HG02678 (cell line): ENCODE data around the gene WNT8A.

Experiments used
- ATAC-seq: cut with Tn5 transposase; IDR thresholded peaks from one replicate; pipeline ENCODE4 v1.9.1; 2021; ENCODE audit warnings: mild to moderate bottlenecking, moderate library complexity; ENCODE audit not compliant: unreplicated experiment

Gene WNT8A

DNA sequence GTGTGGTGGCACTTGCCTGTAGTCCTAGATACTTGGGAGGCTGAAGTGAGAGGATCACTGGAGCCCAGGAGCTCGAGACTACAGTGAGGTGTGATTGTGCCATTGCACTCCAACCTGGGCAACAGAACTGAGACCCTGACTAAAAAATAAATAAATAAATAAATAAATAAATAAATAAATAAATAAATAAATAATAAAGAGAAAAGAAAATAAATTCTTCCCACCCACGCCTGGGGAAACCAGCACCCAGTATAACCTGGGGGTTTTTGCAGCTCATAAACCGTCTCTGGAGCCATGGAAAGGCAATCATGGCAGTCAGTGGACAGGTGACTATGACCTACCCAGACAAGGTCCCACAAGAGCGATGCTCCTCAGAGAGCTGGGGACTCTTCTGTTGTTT, 7.9 kb downstream of the WNT8A start:
- no peak for ATAC-seq

DNA sequence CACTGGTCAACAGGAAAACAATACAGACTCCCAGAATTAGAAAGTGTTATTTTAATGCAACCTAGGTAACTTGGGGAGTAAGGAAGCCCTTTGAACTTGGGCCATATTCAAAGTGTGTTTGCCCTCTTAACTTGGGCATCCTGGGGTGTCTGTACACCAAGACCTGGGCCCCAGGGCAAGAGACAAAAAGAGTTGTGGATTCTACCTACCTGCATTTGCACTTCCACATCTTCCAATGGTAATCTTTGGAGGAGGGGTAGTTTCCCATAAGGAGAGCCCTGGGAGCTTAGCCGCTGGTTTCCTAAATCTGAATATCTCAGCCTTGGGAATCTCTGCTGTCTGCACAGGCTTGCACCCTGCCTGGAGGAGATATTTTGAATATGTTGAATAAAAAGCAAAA, 8.5 kb downstream of the WNT8A start:
- ATAC-seq = no peak

DNA sequence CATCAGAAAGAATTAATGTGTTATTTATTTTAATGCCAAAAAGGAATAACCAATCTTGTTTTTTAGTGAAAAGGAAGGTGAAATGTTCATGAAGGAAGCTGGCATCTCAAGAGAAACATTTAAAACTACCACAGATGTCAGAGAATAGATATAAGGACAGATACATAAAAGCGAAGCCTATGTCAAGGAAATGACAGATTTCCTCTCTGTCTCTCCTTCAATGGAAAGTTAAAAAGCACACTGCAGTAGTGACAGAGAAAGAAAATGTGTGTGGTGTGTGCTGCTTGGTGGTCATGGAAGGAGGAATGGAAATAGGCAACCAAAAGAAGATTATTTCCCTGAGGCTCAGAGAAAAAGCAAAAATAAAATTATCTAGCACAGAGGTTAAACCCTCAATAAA, 9.2 kb downstream of the WNT8A start:
- ATAC-seq = no peak

DNA sequence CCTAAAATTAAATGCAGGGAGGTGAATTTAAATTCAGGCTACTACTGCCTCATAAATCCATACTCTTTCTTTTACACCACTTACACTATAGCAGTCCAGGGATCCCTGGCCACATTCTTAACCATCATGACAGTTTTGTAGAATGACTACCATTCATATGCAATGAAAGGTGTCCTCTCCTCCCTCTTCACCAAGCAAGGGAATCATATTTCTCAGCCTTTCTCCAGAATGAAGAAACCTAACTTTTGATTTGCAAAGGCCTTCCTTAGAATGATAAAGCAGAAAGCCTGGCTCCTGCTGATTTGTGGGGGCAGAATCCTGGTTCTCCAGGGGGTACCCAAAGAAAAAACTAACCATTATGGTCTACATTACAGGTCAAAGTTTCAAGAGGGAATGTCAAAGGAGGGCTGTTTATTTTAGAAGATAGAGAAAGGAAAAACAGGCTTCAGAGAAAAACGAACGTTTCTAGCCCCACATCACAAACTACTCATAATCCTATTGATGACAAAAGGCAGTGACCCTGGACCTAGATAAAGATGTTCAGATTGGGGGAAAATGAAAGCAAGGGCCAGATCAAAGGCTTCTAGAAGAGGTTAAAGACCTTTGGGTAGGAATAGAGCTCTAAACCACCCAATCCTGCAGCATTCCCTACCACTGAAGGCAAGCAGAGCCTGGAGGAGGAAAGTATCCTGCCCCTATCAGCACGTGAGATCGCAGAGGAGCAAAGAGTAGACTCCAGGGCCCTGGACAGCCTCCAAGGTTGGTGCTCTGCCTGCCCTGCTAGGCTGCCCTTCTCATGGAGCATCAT, 11.5 kb downstream of the WNT8A start:
- ATAC-seq = no peak

DNA sequence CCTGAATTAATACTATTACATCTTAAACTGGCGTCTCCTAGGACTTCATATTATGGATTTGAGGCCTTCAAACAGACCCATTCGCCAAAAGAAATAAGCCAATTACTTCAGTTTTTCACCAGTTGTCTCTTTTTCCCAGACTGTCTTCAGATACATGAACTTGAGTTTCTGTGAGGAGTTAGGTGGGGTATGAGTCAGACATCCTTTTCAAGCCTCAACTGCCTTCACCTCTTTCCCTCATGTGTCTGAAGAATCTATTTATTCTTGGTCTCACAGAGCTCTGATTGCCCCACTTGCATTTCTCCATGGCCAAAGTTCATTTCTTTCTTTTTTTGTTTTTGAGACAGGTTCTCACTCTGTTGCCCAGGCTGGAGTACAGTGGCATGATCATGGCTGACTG, 12.5 kb downstream of the WNT8A start:
- no peak for ATAC-seq

DNA sequence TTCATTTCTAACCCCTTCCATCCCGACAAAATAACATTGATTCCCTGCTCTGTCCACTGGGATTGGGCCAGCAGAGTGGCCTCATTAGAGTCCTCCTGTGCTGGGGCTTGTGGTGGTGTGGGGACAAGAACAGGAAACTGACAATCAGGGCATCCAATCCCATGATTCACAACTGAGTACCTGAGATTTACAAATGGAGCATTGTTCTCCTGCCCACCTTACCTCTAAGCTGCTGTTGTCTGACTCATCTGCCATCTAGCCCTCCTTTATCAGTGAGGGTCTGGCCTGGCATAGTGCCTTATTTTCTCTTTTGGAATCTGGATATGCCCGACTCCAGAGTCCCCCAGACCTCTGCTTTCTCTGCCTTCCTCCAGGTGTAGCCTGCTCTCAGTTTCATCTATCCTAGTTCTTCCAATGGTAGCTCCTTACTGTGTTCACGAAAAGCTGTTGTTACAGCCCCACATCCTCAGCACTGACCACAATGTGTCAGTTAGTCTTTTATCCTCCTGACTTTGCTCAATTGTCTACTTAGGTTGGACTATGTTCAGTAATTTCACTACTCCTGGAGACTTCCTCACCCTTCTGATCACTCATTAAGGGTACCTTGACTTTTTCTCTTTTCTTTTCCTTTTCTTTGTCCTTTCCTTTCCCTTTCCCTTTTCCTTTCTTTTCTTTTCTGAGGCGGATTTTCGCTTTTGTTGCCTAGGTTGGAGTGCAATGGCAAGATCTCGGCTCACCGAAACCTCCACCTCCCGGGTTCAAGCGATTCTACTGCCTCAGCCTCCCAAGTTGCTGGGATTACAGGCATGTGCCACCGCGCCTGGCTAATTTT, 13.4 kb downstream of the WNT8A start:
- no peak for ATAC-seq

DNA sequence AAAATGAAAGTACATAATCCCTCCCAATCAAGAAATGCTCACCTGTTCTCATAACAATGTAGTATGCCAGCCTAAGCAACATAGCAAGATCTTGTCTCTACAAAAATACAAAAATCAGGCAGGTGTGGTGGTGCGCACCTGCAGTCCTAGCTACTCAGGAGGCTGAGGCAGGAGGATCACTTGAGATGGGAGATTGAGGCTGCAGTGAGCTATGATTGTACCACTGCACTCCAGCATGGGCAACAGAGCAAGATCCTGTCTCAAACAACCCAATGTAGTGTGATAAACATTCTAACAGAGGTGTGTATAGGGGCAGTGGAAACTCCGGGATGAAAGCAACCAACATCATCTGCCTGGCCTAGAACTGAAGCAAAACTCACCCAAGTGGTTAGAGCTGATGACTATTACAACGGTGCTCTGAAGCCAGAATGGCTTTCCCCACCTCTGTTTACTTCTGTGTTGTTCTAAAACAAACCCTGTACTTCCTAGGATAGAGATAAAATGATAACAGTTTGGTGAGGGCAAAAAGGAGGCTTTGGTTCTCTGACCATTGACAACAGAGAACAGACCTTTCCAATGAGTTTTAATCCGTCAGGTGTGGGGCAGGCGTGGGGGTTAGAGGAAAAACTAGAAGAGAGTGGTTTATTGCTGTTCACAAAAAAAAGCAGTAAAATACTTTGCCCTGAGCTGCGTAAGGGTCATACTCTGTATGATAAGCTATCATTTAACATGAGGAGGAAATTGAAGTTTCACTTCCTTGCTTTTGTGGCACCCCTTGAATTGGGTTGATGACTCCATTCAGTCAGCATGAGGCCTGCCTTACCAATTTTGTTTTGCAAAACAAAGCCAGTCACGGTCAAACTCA, 18.9 kb downstream of the WNT8A start:
- no peak for ATAC-seq

DNA sequence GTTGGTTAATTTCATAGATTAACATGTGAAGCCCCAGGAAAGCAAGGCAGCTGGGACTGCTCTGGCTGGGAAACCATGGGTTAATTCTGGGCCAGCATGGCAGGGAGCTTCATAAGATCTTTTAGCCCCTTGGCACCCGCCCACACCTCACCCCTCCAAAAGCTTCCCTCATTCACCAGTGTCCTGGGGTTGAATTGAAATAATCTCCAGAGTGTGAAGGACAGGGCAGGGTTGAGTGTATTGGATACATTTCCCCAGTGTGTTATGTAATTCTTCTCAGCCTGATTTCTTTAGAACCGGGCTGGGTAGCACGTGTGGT, 19.4 kb downstream of the WNT8A start:
- no peak for ATAC-seq

DNA sequence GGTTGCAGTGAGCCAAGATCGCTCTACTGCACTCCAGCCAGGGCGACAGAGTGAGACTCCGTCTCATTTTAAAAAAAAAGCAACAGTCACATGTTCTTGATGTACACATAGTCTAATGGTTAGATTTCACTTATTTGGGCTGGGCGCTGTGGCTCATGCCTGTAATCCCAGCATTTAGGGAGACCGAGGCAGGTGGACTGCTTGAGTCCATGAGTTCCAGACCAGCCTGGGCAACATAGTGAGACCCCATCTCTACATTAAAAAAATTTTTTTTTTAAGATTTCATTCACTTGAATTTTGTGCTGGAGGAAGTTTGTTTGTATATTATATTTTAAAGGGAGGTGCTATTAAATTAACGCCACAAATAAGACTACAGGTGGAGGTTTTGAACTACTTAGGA, 21.9 kb downstream of the WNT8A start:
- ATAC-seq = no peak

DNA sequence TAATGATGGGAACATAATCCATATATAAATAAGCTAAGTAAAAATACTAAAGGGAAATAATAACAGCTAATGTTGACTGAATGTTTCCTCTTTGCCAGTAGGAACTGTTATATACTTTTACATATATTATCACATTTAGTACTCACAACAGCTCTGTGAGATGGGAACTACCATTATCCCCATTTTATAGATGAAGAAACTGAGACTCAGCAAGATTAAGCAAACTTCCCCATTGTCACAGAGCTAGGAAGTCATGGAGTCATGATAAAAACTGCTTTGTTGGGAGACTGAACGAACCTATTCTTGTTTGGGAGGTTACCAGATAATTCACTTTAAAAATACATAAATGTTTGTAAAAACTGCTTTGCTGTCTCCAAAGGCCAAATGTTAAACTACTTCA, 23.4 kb downstream of the WNT8A start:
- ATAC-seq = no peak

DNA sequence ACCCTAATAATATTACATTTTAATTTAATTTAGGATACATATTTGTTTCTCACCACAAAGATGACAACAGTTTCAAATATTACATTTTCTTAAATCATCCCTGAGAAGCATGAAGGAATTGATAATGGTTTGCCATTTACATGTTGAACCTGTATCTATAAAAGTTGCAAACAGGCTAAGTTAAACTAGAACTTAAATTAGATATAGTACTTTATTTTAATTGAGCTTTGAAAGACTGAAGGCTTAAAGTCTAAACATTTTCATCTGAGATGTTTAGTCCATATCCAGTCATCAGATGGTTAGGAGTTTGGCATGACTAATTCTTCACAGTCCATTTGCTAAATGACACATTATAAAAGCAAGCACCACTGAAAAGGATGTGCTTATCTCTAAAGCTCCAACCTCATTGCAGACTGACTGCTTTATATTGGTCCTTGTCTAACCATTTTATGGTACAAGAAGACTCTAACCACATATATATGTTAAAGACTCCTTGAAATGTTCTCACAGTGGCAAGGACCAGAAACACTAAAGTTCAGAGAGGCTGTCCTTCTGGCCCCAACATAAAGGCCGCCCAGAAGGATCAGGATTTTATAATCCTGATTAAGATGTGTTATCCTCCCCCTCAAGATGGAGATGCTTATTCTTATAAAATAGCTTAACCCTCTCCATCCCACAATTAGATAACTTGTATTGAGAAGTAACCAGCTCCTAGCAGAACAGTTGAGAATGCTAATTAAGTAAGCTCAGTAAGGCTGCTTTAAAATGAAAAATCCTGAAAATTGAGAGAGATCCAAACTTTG, 25.8 kb downstream of the WNT8A start:
- ATAC-seq = no peak

DNA sequence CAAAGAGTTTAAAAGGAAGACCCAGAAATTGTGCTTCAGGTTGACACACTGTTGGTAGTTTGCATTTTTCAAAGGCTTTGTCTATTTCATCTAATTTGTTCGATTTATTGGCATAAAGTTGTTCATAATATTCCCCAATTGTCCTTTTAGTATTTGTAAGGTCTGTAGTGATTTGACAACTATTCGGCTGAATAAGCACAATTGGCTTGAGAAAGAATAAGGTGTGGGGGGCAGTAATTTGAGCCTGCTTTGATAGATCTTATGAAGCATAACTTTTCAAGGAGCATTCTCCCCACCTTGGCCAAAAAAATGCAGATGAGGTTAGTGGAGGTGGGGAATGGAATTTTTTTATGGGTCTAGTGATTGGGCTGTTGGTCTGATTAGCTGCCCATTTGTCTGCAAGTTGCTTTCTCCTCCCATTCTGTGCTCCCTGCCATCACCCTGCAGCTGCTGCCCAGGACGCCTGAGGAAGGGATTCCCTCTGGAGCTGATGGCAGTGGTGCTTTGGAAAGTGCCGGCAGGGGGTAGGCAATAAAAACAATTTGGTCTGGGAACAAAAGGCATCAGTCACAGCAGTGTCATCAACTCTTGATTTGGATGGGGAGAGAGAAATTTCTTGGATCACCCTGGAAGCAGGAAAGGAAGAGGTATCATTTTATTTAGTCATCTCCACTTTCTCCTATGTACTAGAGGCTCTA, 26.6 kb downstream of the WNT8A start:
- no peak for ATAC-seq

DNA sequence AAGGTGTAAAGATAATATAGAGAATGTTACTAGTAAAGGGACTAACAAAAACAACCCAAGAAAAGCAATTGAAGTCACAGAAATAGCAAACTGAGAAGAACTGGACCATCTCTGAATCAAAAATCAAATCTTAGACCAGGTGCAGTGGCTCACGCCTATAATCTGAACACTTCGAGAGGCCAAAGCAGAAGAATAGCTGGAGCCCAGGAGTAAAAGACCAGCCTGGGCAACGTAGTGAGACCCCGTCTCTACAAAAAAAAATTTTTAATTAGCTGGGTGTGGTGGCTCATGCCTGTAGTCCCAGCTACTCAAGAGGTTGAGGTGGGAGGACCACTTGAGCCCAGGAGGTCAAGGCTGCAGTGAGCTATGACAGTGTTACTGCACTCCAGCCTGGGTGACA, 27.3 kb downstream of the WNT8A start:
- ATAC-seq = no peak

DNA sequence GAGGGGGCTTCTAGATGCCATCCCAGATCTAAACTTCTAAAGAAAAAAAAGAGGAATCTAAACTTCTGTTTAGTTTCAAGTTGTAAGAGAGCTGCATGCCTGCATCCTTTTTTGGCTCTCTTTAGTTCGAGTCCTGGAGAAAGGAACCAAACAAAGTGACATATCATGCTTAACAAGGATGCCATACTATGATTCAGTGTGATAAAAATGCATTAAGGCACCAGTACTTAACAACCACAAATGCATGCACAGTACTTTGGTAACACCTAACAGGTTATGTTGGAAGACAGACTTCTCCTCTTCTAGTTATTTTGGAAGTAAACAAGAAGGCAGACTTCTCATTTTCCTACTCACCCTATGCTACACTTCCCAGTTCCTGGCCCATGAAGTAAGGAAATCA, 28.1 kb downstream of the WNT8A start:
- no peak for ATAC-seq

DNA sequence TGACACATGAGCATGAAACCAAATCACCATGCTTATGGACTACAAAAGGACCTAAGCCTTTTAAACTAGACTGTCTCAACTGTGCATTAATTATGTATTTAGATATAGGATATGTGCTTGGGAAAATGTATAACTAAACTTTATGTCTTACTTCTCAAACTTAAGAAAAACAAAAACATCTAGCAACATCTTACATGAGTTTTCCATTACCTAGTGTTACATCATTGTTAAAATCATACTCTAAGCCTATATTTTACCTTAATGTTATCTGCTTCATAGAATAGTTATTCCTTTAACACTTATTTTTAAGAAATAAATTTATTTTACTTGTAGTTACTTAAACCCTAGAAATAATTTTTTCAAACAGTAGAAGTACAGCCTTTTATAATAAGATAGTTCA, 31.4 kb downstream of the WNT8A start:
- no peak for ATAC-seq

DNA sequence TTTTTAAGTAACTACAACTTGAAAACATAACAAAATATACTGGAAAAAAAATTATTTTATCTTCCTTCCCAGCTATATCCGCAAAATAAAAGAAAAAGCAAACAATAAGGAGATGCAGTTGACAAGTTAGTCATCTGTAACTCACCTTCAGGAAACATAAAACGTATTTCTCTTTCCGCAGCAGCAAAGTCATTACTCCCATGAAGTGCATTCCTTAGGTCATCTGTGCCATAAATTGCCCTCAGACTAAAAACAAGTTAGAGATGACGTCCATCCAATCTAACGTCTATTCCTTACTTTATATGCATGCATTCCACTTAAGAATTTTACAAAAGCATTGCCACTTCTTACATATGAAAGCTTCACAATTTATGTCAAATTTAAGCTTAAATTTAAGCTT, 44.5 kb downstream of the WNT8A start:
- ATAC-seq = no peak

DNA sequence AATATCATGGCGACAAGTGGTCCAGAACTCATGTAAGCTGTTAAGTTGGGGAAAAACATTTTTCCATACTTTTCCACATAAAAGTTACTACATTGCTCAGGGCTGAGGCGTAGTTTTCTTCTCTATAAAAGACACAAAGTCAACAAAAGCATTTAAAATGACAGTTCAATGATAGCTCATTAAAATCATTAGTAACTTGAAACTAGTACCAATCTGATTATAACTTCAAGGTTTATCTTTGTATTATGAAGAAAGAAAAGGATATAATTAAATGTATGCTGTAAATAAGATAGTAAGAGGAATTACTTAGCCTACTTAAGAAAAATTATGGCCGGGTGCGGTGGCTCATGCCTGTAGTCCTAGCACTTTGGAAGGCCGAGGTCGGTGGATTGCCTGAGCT, 45.5 kb downstream of the WNT8A start:
- no peak for ATAC-seq

DNA sequence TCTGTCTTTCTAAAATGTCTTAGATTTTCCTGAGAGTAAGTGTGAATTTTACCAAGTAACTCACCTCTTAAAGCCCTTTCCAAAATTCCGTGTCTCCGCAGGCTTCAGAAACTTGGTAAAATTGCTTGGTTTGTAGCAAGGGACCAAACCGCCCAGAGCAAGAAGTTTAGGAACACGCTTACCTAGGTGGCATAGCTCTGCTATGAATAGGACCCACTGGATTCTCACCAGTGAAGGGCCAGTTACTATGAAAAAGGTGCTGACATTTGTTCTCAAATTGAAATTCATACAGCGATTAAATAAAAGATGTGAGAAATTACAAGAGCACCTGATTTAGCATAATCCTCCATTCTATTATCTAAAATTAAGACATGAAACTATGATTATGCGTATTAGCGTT, 48.7 kb downstream of the WNT8A start:
- ATAC-seq = no peak

DNA sequence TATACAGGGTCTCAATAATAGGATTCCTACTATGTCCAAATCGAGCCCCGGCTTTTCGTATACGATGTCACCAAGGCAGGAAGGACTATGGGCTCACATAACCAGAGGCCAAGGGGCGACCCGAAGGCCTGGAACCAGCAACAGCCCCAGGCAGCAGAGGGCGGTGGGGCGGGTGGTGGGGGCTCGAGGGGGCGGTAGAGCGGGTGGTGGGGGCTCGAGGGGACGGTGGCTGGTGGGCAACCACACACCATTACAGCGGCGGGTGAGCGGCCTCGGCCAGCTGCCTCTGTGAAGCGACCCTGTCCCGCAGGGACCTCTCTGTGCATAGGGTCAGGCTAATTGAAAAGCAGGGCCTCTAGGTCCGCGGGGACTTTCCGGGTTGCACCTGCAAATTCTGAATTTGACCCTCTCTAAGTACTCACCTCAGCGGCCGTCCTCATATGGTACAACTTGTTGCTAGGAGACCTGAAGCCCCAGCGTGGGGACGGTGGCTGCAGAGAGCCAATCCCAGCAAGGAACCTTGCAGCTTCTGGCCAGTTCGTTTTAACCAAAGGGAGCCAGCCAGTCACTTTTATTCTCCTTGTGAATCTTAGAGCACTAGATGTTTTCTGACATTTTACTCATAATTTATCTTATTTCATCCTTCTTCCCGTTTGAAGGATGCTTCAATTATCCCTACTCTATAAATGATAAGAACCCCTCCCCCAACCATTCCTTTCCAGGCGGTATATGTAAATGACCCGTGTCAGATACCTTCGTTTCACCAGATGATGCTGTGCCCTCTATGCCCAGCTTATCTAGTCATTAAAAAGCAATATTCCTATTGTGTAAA, 55.3 kb downstream of the WNT8A start, which contains the start of gene NME5:
NME5 (minus strand) TSS at position 480 of the 832 bp plus-strand sequence. CDS start 648 bp downstream, outside the sequence.
- no peak for ATAC-seq
